Measurements from ENCODE around the gene ARHGEF7. TPM values are rescaled to one million over a fixed set of nuclear protein-coding genes. Genes with fewer than 3 reads are reported as not detected.
A peak's percentile ranks its signal among the peaks of the same experiment; 100 is the strongest.

ARHGEF7 gene
- total RNA-seq, 5 donors from 2014 or later (not counting 1 experiment from before 2014, with no cell fraction given) = 68.0 to 85.8 (median 83.7) TPM

- Mint-ChIP-seq H3K4me1 (no peaks in the 10 kb centered on the region), H3K27ac (no peak overlapping the region), H3K27me3 (no peaks in the 10 kb centered on the region), H3K36me3 (peaks cover 72% of the 10 kb centered on the region), H3K9me3 (no peaks in the 10 kb centered on the region), H3K4me3 (no peak overlapping the region)
- H3K4me1 ChIP-seq (ENCODE audit: control insufficient read depth in 1 of 2, extremely low read depth in 1 of 2, insufficient read depth in 2 of 2, low read length in 2 of 2) = no peaks in the 10 kb centered on the region
- ATAC-seq (replicated peaks in 1 of 4) = no peak
- ChIA-PET POLR2A (no interaction called here), CTCF (no interaction called here)
- H3K4me3 ChIP-seq (ENCODE audit: control insufficient read depth in 1 of 2, extremely low read depth in 1 of 2, low read length in 1 of 2) = no peak overlapping the region
- no peak overlapping the region for H3K27ac ChIP-seq (ENCODE audit: low read length)
- no peaks in the 10 kb centered on the region for H3K9me3 ChIP-seq
- H3K27me3 ChIP-seq (replicated peaks in 1 of 2; ENCODE audit: control insufficient read depth in 2 of 2, extremely low read depth in 1 of 2, insufficient read depth in 2 of 2, low read length in 1 of 2) = no peaks in the 10 kb centered on the region
- 98% methylated on average over 8 of the region's 9 CpGs for WGBS (ENCODE audit: insufficient coverage)
- H3K36me3 ChIP-seq (ENCODE audit: control insufficient read depth in 2 of 2, extremely low read depth in 1 of 2, insufficient read depth in 1 of 2, low read length in 1 of 2) = peaks cover 17 to 82% of the 10 kb centered on the region in 2 donors
- no peak for DNase-seq
Observed at GRCh38 chr13:111283991-111284390, 168.9 kb downstream of the ARHGEF7 start.

GRCh38 chr13:111284565-111284964, 169.5 kb downstream of the ARHGEF7 start:
- ChIA-PET CTCF (no interaction called here), POLR2A (no interaction called here)
- no peaks in the 10 kb centered on the region for H3K4me1 ChIP-seq (ENCODE audit: control insufficient read depth in 1 of 2, extremely low read depth in 1 of 2, insufficient read depth in 2 of 2, low read length in 2 of 2)
- DNase-seq = no peak
- H3K4me1 Mint-ChIP-seq = no peaks in the 10 kb centered on the region
- H3K27me3 Mint-ChIP-seq = no peaks in the 10 kb centered on the region
- H3K27ac ChIP-seq (ENCODE audit: low read length) = no peak overlapping the region
- H3K36me3 ChIP-seq (ENCODE audit: control insufficient read depth in 2 of 2, extremely low read depth in 1 of 2, insufficient read depth in 1 of 2, low read length in 1 of 2) = peaks cover 17 to 83% of the 10 kb centered on the region in 2 donors
- H3K9me3 ChIP-seq = no peaks in the 10 kb centered on the region
- no peaks in the 10 kb centered on the region for H3K27me3 ChIP-seq (replicated peaks in 1 of 2; ENCODE audit: control insufficient read depth in 2 of 2, extremely low read depth in 1 of 2, insufficient read depth in 2 of 2, low read length in 1 of 2)
- 95% methylated on average over 7 of the region's 14 CpGs for WGBS (ENCODE audit: insufficient coverage)
- no peak for ATAC-seq (replicated peaks in 1 of 4)
- H3K9me3 Mint-ChIP-seq = no peaks in the 10 kb centered on the region
- peaks cover 73% of the 10 kb centered on the region for H3K36me3 Mint-ChIP-seq
- no peak overlapping the region for H3K4me3 Mint-ChIP-seq
- no peak overlapping the region for H3K4me3 ChIP-seq (ENCODE audit: control insufficient read depth in 1 of 2, extremely low read depth in 1 of 2, low read length in 1 of 2)
- no peak overlapping the region for H3K27ac Mint-ChIP-seq

- Histone ChIP-seq H3K27ac (ENCODE audit: low read length) (no peak overlapping the region), H3K36me3 (ENCODE audit: control insufficient read depth in 2 of 2, extremely low read depth in 1 of 2, insufficient read depth in 1 of 2, low read length in 1 of 2) (peaks cover 17 to 80% of the 10 kb centered on the region in 2 donors), H3K4me1 (ENCODE audit: control insufficient read depth in 1 of 2, extremely low read depth in 1 of 2, insufficient read depth in 2 of 2, low read length in 2 of 2) (no peaks in the 10 kb centered on the region), H3K27me3 (replicated peaks in 1 of 2; ENCODE audit: control insufficient read depth in 2 of 2, extremely low read depth in 1 of 2, insufficient read depth in 2 of 2, low read length in 1 of 2) (no peaks in the 10 kb centered on the region), H3K9me3 (no peaks in the 10 kb centered on the region), H3K4me3 (ENCODE audit: control insufficient read depth in 1 of 2, extremely low read depth in 1 of 2, low read length in 1 of 2) (no peak overlapping the region)
- CTCF ChIA-PET = no interaction called here
- WGBS (ENCODE audit: insufficient coverage) = 90% methylated on average over 13 of the region's 15 CpGs
- POLR2A ChIA-PET = no interaction called here
- Mint-ChIP-seq H3K36me3 (peaks cover 71% of the 10 kb centered on the region), H3K27ac (no peak overlapping the region), H3K4me1 (no peaks in the 10 kb centered on the region), H3K9me3 (no peaks in the 10 kb centered on the region), H3K27me3 (no peaks in the 10 kb centered on the region), H3K4me3 (no peak overlapping the region)
- DNase-seq (no peak), ATAC-seq (replicated peaks in 1 of 4) (no peak)
Observed at GRCh38 chr13:111286162-111286561, 171.1 kb downstream of the ARHGEF7 start.

- WGBS (ENCODE audit: insufficient coverage) = 95% methylated on average over 6 of the region's 7 CpGs
- no peak for DNase-seq
- Histone ChIP-seq H3K27me3 (replicated peaks in 1 of 2; ENCODE audit: control insufficient read depth in 2 of 2, extremely low read depth in 1 of 2, insufficient read depth in 2 of 2, low read length in 1 of 2) (no peaks in the 10 kb centered on the region), H3K27ac (ENCODE audit: low read length) (no peak overlapping the region), H3K4me1 (ENCODE audit: control insufficient read depth in 1 of 2, extremely low read depth in 1 of 2, insufficient read depth in 2 of 2, low read length in 2 of 2) (no peaks in the 10 kb centered on the region), H3K9me3 (no peaks in the 10 kb centered on the region), H3K36me3 (ENCODE audit: control insufficient read depth in 2 of 2, extremely low read depth in 1 of 2, insufficient read depth in 1 of 2, low read length in 1 of 2) (peaks cover 17 to 78% of the 10 kb centered on the region in 2 donors), H3K4me3 (ENCODE audit: control insufficient read depth in 1 of 2, extremely low read depth in 1 of 2, low read length in 1 of 2) (no peak overlapping the region)
- Mint-ChIP-seq H3K36me3 (peaks cover 69% of the 10 kb centered on the region), H3K4me3 (no peak overlapping the region), H3K9me3 (no peaks in the 10 kb centered on the region), H3K4me1 (no peaks in the 10 kb centered on the region), H3K27ac (no peak overlapping the region), H3K27me3 (no peaks in the 10 kb centered on the region)
- ATAC-seq (replicated peaks in 1 of 4) = no peak
- ChIA-PET CTCF (no interaction called here), POLR2A (no interaction called here)
Observed at GRCh38 chr13:111286749-111287148, 171.6 kb downstream of the ARHGEF7 start.

- Histone ChIP-seq H3K9me3 (no peaks in the 10 kb centered on the region), H3K27me3 (replicated peaks in 1 of 2; ENCODE audit: control insufficient read depth in 2 of 2, extremely low read depth in 1 of 2, insufficient read depth in 2 of 2, low read length in 1 of 2) (no peaks in the 10 kb centered on the region), H3K4me3 (ENCODE audit: control insufficient read depth in 1 of 2, extremely low read depth in 1 of 2, low read length in 1 of 2) (no peak overlapping the region), H3K4me1 (ENCODE audit: control insufficient read depth in 1 of 2, extremely low read depth in 1 of 2, insufficient read depth in 2 of 2, low read length in 2 of 2) (no peaks in the 10 kb centered on the region), H3K36me3 (ENCODE audit: control insufficient read depth in 2 of 2, extremely low read depth in 1 of 2, insufficient read depth in 1 of 2, low read length in 1 of 2) (peaks cover 22 to 78% of the 10 kb centered on the region in 2 donors), H3K27ac (ENCODE audit: low read length) (no peak overlapping the region)
- no peak overlapping the region for H3K4me3 Mint-ChIP-seq
- no peaks in the 10 kb centered on the region for H3K4me1 Mint-ChIP-seq
- CTCF ChIA-PET = no interaction called here
- POLR2A ChIA-PET = no interaction called here
- WGBS (ENCODE audit: insufficient coverage) = 97% methylated on average over 8 of the region's 8 CpGs
- DNase-seq (no peak), ATAC-seq (replicated peaks in 1 of 4) (no peak)
- no peak overlapping the region for H3K27ac Mint-ChIP-seq
- no peaks in the 10 kb centered on the region for H3K27me3 Mint-ChIP-seq
- no peaks in the 10 kb centered on the region for H3K9me3 Mint-ChIP-seq
- H3K36me3 Mint-ChIP-seq = peaks cover 73% of the 10 kb centered on the region
Observed at GRCh38 chr13:111287201-111287600, 172.1 kb downstream of the ARHGEF7 start.

GRCh38 chr13:111288276-111288675, 173.2 kb downstream of the ARHGEF7 start:
- no peak overlapping the region for H3K4me3 ChIP-seq (ENCODE audit: control insufficient read depth in 1 of 2, extremely low read depth in 1 of 2, low read length in 1 of 2)
- Mint-ChIP-seq H3K4me3 (no peak overlapping the region), H3K9me3 (no peaks in the 10 kb centered on the region), H3K36me3 (peaks cover 77% of the 10 kb centered on the region), H3K27me3 (no peaks in the 10 kb centered on the region), H3K27ac (no peak overlapping the region), H3K4me1 (no peaks in the 10 kb centered on the region)
- POLR2A ChIA-PET = no interaction called here
- no peaks in the 10 kb centered on the region for H3K27me3 ChIP-seq (replicated peaks in 1 of 2; ENCODE audit: control insufficient read depth in 2 of 2, extremely low read depth in 1 of 2, insufficient read depth in 2 of 2, low read length in 1 of 2)
- ATAC-seq (replicated peaks in 1 of 4) = no peak
- WGBS (ENCODE audit: insufficient coverage) = 93% methylated on average over 6 of the region's 7 CpGs
- H3K27ac ChIP-seq (ENCODE audit: low read length) = no peak overlapping the region
- no peaks in the 10 kb centered on the region for H3K4me1 ChIP-seq (ENCODE audit: control insufficient read depth in 1 of 2, extremely low read depth in 1 of 2, insufficient read depth in 2 of 2, low read length in 2 of 2)
- peaks cover 22 to 83% of the 10 kb centered on the region in 2 donors for H3K36me3 ChIP-seq (ENCODE audit: control insufficient read depth in 2 of 2, extremely low read depth in 1 of 2, insufficient read depth in 1 of 2, low read length in 1 of 2)
- DNase-seq = no peak
- CTCF ChIA-PET = no interaction called here
- H3K9me3 ChIP-seq = no peaks in the 10 kb centered on the region

- WGBS (ENCODE audit: insufficient coverage) = 98% methylated on average over 11 of the region's 11 CpGs
- Mint-ChIP-seq H3K27ac (no peak overlapping the region), H3K4me1 (peaks cover 0 to 7% (median 5%) of the 10 kb centered on the region in 3 donors), H3K9me3 (no peaks in the 10 kb centered on the region), H3K4me3 (peak overlapping the region in 1 of 3 donors; percentile 9), H3K36me3 (peaks cover 77% of the 10 kb centered on the region), H3K27me3 (no peaks in the 10 kb centered on the region)
- Histone ChIP-seq H3K9me3 (no peaks in the 10 kb centered on the region), H3K27me3 (replicated peaks in 1 of 2; ENCODE audit: control insufficient read depth in 2 of 2, extremely low read depth in 1 of 2, insufficient read depth in 2 of 2, low read length in 1 of 2) (no peaks in the 10 kb centered on the region), H3K4me3 (ENCODE audit: control insufficient read depth in 1 of 2, extremely low read depth in 1 of 2, low read length in 1 of 2) (no peak overlapping the region), H3K36me3 (ENCODE audit: control insufficient read depth in 2 of 2, extremely low read depth in 1 of 2, insufficient read depth in 1 of 2, low read length in 1 of 2) (peaks cover 15 to 83% of the 10 kb centered on the region in 2 donors), H3K27ac (ENCODE audit: low read length) (no peak overlapping the region), H3K4me1 (ENCODE audit: control insufficient read depth in 1 of 2, extremely low read depth in 1 of 2, insufficient read depth in 2 of 2, low read length in 2 of 2) (no peaks in the 10 kb centered on the region)
- ChIA-PET CTCF (no interaction called here), POLR2A (no interaction called here)
- ATAC-seq (replicated peaks in 1 of 4) (no peak), DNase-seq (no peak)
Observed at GRCh38 chr13:111289251-111289650, 174.1 kb downstream of the ARHGEF7 start.
